ENCODE measurements around the gene PPP5C.

The PPP5C gene

DNA sequence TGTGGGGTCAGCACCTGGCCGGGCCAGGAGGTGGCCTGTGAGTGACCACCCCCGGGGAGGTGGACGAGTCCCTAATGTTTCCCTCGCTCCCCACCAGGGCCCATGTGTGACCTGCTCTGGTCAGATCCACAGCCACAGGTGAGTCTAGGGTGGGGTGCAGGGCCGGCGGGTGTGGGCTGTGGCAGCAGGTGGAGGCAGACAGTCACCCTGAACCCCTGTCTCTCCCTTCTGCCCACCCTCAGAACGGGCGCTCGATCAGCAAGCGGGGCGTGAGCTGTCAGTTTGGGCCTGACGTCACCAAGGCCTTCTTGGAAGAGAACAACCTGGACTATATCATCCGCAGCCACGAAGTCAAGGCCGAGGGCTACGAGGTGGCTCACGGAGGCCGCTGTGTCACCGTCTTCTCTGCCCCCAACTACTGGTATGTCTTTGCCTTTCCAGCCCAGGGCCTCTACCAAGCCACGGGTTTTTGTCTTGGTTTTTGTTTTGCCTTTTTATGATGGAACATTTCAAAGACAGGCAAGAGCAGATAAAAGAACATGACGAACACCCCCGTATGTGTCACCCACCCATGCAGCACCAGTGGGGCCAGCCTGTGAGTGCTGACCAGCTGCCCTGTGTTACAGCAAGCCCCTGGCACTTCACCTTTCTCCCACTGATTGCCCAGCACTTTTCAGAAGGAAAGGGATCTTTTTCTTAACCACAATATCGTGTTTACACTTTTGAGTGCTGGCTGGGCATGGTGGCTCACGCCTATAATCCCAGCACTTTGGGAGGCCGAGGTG, 41.6 kb downstream of the PPP5C start:
- TF ChIP-seq, protein P1, sequence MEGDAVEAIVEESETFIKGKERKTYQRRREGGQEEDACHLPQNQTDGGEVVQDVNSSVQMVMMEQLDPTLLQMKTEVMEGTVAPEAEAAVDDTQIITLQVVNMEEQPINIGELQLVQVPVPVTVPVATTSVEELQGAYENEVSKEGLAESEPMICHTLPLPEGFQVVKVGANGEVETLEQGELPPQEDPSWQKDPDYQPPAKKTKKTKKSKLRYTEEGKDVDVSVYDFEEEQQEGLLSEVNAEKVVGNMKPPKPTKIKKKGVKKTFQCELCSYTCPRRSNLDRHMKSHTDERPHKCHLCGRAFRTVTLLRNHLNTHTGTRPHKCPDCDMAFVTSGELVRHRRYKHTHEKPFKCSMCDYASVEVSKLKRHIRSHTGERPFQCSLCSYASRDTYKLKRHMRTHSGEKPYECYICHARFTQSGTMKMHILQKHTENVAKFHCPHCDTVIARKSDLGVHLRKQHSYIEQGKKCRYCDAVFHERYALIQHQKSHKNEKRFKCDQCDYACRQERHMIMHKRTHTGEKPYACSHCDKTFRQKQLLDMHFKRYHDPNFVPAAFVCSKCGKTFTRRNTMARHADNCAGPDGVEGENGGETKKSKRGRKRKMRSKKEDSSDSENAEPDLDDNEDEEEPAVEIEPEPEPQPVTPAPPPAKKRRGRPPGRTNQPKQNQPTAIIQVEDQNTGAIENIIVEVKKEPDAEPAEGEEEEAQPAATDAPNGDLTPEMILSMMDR (IDR thresholded peaks at IDR 0.05; ENCODE audit: borderline replicate concordance, control extremely low read depth, extremely low read depth, insufficient read depth, missing control alignments) = no peak
- in situ Hi-C loops (cut with MboI; ENCODE audit: low sequenced_read_pairs, unreplicated experiment) = no loop called here
- no peak for DNase-seq (ENCODE audit: low spot score)

DNA sequence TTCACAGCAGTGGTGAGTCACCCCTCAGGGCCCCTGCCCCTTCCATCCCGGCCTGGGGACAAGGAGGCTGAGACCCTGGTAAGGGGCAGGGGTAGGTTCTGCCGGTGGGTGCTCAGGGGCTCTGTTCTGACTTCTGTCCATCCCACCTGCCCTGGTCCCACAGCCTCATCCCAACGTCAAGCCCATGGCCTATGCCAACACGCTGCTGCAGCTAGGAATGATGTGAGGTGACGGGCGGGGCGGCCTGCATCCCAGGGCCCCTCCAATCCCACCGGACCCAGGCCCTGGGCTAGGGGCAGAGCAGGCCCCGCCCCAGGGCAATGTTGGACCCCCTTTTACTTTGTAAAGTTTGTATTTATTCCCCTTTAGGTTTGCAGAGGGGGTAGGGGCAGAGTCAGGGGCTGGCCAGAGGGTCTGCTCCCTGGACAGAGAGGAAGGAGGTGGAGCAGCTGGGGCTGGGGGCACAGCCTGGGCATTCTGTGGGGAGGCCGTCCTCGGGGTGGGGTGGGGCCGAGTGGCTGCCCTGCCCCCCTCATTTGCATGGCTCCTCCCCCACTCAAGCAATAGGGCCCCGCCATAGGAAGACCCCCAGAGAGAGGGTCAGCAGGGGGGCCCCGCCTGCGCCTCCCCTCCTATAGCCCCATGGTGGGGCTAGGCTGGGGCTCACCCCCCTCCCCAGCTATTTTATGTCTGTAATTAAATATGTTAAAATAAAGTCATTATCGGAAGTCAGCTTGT, 43.4 kb downstream of the PPP5C start:
- in situ Hi-C loops (cut with MboI; ENCODE audit: low sequenced_read_pairs, unreplicated experiment) = no loop called here
- no peak for DNase-seq (ENCODE audit: low spot score)
- TF ChIP-seq, protein P1 (IDR thresholded peaks at IDR 0.05; ENCODE audit: borderline replicate concordance, control extremely low read depth, extremely low read depth, insufficient read depth, missing control alignments) = no peak

DNA sequence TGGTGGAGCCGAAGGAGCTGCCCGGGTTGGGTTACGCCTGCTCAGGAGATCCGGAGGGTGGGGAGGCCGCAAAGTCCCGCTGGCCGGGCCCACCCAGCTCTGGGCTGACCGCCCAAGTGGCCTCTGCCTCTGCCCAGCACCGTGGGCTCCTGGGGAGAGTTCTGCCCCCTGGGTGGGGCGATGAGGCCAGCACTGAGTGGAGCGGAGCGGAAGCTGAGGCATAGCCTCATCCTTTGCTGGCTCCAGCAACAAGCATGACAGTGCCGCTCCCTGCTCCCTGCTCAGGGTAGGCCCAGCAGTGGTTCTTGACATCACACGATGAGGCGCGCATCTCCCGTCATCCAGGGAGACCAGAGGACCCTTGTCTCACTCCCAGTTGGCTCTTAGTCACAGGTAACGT, 44.0 kb downstream of the PPP5C start:
- no peak for DNase-seq (ENCODE audit: low spot score)

DNA sequence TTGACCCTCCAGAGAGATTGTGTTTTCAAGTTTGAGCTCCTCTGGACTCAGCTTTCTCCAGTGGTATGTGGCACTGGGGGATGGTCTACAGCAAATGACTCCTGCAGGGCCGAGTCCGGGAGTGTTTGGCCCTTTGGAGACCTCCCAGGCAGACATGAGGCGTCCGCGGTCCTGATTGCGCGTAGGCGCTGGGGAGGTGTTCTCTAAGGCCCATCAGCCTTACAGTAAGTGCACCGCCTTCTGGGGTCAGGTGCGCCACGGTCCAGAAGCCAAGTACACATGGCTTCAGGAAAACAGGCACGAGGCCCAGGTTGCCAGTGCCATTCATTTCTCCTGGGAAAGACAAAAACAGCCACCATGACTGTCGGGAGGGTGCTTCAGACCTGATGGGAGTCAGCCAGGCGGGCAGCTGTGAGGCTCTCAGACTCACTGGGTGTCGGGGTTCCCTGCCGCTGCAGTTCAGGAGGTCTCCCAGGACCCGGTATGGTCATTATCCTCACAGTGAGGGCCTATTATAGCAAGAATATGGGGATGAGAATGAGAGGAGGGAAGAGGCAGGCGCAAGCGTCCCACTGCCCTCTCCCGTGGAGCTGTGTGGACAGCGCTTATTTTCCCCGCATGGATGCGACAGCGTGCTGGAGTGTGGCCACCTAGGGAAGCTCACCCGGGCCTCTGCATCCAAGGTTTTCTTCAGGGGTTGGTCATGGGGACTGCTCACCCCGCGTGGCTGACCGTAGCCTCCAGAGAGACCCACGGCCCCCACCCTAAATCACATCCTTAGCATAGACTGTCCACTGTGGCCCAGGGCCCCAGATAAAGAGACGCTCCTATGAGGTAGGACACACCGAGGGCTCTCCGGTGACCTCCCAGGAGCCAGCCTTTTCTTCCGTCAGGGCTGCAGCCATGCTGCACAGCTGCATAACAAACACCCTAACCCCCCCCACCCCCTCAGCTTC, 44.7 kb downstream of the PPP5C start:
- TF ChIP-seq, protein P1 (IDR thresholded peaks at IDR 0.05; ENCODE audit: borderline replicate concordance, control extremely low read depth, extremely low read depth, insufficient read depth, missing control alignments) = no peak
- in situ Hi-C loops (cut with MboI; ENCODE audit: low sequenced_read_pairs, unreplicated experiment) = no loop called here

More for the DNA sequence above, 44.0 kb downstream of the PPP5C start:
- in situ Hi-C loops (cut with MboI; ENCODE audit: low sequenced_read_pairs, unreplicated experiment) = no loop called here
- TF ChIP-seq, protein P1 (IDR thresholded peaks at IDR 0.05; ENCODE audit: borderline replicate concordance, control extremely low read depth, extremely low read depth, insufficient read depth, missing control alignments) = no peak

DNA sequence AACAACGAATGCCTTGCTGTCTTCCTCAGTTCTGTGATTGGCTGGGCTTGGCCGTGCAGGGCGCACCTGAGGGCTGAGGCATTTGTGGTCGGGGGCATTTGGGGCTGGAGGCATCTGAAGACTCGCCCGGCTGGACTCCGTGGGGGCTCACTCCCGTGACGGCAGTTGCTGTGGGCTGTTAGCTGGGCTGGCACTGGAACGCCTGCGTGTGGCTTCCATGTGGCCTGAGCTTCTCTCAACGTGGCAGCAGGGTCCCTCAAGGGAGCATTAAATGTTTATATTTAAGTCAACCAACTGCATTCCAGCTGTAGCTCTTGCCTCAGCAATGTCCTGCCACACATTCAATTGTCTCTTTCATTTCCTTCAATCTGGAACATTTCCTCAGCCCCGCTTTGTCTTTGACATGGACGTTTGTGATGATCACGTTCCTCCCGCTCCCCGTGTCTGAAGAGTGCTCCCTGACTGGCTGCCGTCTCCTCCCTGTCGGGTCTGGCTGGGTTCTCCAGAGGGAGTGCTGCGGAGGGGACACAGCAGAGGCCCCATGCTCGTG, 45.4 kb downstream of the PPP5C start:
- TF ChIP-seq, protein P1 (IDR thresholded peaks at IDR 0.05; ENCODE audit: borderline replicate concordance, control extremely low read depth, extremely low read depth, insufficient read depth, missing control alignments) = no peak
- in situ Hi-C loops (cut with MboI; ENCODE audit: low sequenced_read_pairs, unreplicated experiment) = no loop called here

More for the DNA sequence above, 44.7 kb downstream of the PPP5C start:
- no peak for DNase-seq (ENCODE audit: low spot score)

DNA sequence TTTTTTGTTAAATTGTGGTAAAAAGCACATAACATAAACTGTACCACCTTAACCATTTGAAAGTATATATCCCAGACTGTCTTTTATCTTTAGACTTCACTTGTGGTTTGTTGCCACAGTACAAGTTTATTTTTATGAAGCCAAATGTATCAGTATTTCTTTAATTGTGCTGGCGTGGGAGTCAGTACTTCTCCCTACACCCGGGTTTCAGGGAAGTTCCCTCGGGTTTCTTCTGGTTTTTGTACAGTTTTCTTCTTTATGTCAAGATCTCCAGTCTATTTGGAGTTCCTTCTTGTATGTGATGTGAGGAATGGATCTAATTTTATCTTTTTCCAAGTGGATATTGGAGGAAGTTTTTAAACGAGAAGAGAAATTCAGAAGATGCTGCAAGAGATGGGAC, 46.0 kb downstream of the PPP5C start:
- in situ Hi-C loops (cut with MboI; ENCODE audit: low sequenced_read_pairs, unreplicated experiment) = no loop called here
- TF ChIP-seq, protein P1 (IDR thresholded peaks at IDR 0.05; ENCODE audit: borderline replicate concordance, control extremely low read depth, extremely low read depth, insufficient read depth, missing control alignments) = no peak
- DNase-seq (ENCODE audit: low spot score) = no peak

More for the DNA sequence above, 45.4 kb downstream of the PPP5C start:
- DNase-seq (ENCODE audit: low spot score) = no peak
